Activated CD8-positive, alpha-beta memory T cell treated with anti-CD3 and anti-CD28 coated beads for 36 hours (primary cell): ENCODE measurements around the gene MRPL34. TPM values are rescaled to one million over a fixed set of nuclear protein-coding genes. Genes with fewer than 3 reads are reported as not detected.

ENCODE experiments used
- CTCF ChIA-PET: fragments of 350-600 bp; sonication (Branson Sonifier 250); formaldehyde crosslinking; loops from one replicate; lab custom pipeline; 2021; ENCODE audit warnings: antibody characterized with exemption; lab: Charles Lee
- POLR2A ChIA-PET: fragments of 350-600 bp; sonication (Branson Sonifier 250); formaldehyde crosslinking; loops from one replicate; lab custom pipeline; 2021; ENCODE audit warnings: antibody characterized with exemption; lab: Charles Lee
- total RNA-seq, 2 experiments: library from RNA; stranded (reverse); gene quantifications; one replicate each; pipeline ENCODE4 v1.2.3, GENCODE V29; 2021

The MRPL34 gene
- 100 to 1,000 TPM; 126 to 132 TPM for total RNA-seq

GRCh38 chr19:17305517-17306284 is at the start of gene MRPL34:
Gene MRPL34, plus strand, starts transcription at chr19:17305872. Its CDS starts 21 bp downstream, at chr19:17305893.
- ChIA-PET POLR2A (interaction anchor here (0.7 to 1.0 kb wide), 4 partner anchors 11 to 39 kb away, joined by 3 to 4 read pairs (median 4); partner anchors contain the start of gene BABAM1), CTCF (interaction anchor here (0.6 to 2.1 kb wide), 11 partner anchors 10 to 1463 kb away, joined by 3 to 16 read pairs (median 4); partner anchors contain the start of genes ANKLE1 and ANO8)

- ChIA-PET POLR2A (no interaction called here), CTCF (no interaction called here)
Measured at GRCh38 chr19:17256130-17256529, 49.5 kb upstream of the MRPL34 start.

GRCh38 chr19:17259118-17259780 is 46.4 kb upstream of the MRPL34 start:
- CTCF ChIA-PET, result interaction anchor here (0.6 to 2.1 kb wide), 8 partner anchors 10 to 807 kb away, joined by 3 to 10 read pairs (median 4); partner anchors contain the start of gene ANKLE1
- POLR2A ChIA-PET, result interaction anchor here (0.6 to 0.7 kb wide), 2 partner anchors 53 to 593 kb away, joined by 4 read pairs; no protein-coding TSS in a partner anchor

GRCh38 chr19:17259934-17260333 is 45.7 kb upstream of the MRPL34 start:
- ChIA-PET CTCF (interaction anchor here (0.6 to 4.6 kb wide), 14 partner anchors 11 to 808 kb away, joined by 3 to 31 read pairs (median 4); partner anchors contain the start of gene ANKLE1), POLR2A (no interaction called here)

DNA sequence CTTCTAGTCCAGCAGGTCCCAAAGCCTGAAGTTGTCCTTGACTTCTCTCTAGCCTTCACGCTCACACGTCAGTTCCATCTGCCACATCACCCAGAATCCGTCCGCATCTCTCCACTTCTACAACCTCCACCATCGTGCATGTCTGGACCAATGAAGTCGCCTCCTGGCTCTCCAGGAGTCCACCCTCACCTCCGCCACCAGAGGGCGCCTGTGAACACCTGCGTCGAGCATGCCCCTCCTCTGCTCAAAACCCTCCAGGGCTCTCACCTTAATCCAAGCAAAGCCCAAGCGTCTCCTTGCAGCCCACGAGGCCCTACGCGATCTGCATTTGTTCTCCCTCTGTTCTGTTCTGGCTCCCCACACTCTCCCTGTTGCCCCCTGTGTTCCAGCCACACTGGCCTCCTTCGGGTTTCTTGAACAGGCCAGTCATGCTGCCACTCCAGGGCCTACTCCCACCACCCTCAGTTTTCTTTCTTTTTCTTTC is 44.8 kb upstream of the MRPL34 start:
- ChIA-PET CTCF (interaction anchor here (0.6 to 4.6 kb wide), 14 partner anchors 12 to 481 kb away, joined by 3 to 31 read pairs (median 4); partner anchors contain the start of gene ANKLE1), POLR2A (interaction anchor here (0.7 kb wide), 1 partner anchor 75 kb away, joined by 5 read pairs; no protein-coding TSS in a partner anchor)

DNA sequence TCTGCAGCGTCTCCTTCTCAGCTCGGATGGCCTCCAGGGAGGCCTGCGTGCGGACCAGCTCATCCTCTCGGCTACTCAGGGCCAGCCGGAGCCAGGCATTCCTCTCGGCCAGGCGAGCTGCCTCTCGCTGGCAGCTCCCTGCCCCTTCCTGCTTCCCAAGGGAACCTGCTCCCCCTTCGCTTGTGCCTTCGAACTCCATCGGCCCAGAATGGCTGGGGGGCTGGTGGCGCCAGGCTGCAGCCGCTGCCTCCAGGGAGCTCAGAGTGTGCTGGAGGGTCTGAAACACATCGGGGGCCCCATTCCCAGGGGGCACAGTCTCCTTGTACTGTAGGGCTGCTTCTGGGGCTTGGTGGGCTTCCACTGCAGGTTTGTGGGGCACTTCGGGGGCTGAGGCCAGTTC is 43.1 kb upstream of the MRPL34 start:
- POLR2A ChIA-PET, result interaction anchor here (0.6 to 0.7 kb wide), 2 partner anchors 17 to 172 kb away, joined by 3 to 6 read pairs; no protein-coding TSS in a partner anchor
- CTCF ChIA-PET, result interaction anchor here (0.7 to 4.6 kb wide), 4 partner anchors 14 to 188 kb away, joined by 3 to 31 read pairs (median 4); partner anchors contain the start of gene ANKLE1

- POLR2A ChIA-PET, result no interaction called here
- CTCF ChIA-PET, result interaction anchor here (0.8 to 4.6 kb wide), 5 partner anchors 9 to 201 kb away, joined by 3 to 31 read pairs (median 4); partner anchors contain the start of gene ANKLE1
Measured at GRCh38 chr19:17263712-17264640, 41.7 kb upstream of the MRPL34 start.

GRCh38 chr19:17264641-17264979 is 41.1 kb upstream of the MRPL34 start, which contains the start of gene USHBP1:
Gene USHBP1, minus strand, starts transcription at chr19:17264745. Its CDS starts 446 bp downstream, at chr19:17264299.
- ChIA-PET POLR2A (no interaction called here), CTCF (interaction anchor here (0.8 to 5.3 kb wide), 4 partner anchors 9 to 59 kb away, joined by 3 to 35 read pairs (median 6); partner anchors contain the start of gene ANKLE1)

DNA sequence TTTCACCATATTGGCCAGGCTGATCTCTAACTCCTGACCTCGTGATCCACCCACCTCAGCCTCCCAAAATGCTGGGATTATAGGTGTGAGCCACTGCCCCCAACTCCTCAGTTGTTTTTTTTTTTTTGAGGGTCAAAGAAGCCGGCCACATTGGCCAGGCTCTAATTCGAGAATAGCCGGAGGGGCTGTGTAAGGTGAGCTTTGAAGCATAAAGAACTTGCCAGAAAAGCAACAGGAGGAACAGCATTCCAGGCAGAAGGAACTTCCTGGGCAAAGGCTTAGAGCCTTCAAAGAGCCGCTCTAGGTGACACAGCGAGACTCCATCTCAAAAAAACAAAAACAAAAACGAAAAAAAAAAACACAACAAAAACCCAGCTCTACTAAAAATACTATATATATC is 39.6 kb upstream of the MRPL34 start:
- ChIA-PET POLR2A (interaction anchor here (0.7 to 1.0 kb wide), 2 partner anchors 16 to 139 kb away, joined by 3 to 6 read pairs; partner anchors contain the start of genes ANKLE1 and BST2), CTCF (interaction anchor here (1.3 to 5.3 kb wide), 3 partner anchors 16 to 31 kb away, joined by 4 to 35 read pairs (median 4); partner anchors contain the start of gene ANKLE1)

- CTCF ChIA-PET, result interaction anchor here (0.6 to 5.3 kb wide), 3 partner anchors 15 to 650 kb away, joined by 3 to 35 read pairs (median 4); partner anchors contain the start of gene ANKLE1
- POLR2A ChIA-PET, result interaction anchor here (0.6 to 1.2 kb wide), 8 partner anchors 15 to 768 kb away, joined by 3 to 5 read pairs (median 3); partner anchors contain the start of genes ANKLE1 and BST2
Measured at GRCh38 chr19:17266589-17266974, 39.1 kb upstream of the MRPL34 start.

DNA sequence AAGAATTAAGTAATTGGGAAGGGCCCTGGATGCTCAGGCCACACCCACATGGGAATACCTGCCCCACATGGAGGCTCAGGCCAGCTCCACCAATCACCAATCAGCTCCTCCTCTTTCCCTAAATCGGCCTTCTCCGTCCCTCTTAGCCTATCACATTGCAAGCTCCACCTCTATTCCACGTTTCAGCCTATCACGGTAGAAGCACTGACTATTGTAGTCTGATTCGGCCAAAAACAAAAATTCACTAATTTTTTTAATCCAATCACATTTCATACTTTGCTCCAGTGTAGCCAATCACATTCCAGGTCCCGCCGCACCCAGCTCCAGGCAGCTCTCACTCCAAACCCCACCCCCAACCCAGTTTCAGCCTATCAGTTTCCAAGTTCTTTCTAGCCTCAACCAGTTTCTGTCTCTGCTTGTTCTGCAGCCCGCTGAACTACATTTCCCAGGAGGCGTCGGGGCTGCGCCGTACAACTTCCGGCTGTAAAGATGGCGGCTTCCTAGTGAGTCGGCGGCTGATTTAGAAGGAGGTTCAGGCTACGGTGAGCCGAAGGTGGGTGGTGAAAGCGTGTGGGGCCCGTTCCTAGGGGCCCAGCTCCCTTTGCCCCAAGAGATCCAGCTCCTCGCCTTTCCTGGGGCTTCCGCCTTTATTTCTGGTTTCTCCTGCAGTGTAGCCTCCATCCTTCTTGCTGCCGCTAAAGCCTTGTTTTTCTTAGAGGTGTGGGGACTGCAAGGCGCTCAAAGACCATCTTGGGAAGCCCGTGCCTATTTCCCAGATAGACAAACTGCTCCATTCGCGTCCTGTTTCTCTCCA is 38.5 kb upstream of the MRPL34 start, which contains the start of gene BABAM1:
BABAM1 (plus strand) TSS at position 469 of the 814 bp plus-strand sequence. CDS start 1,364 bp downstream, outside the sequence.
- ChIA-PET POLR2A (interaction anchor here (0.6 to 1.2 kb wide), 9 partner anchors 14 to 767 kb away, joined by 3 to 5 read pairs (median 3); partner anchors contain the start of genes ANKLE1 and BST2), CTCF (interaction anchor here (0.6 to 5.3 kb wide), 5 partner anchors 10 to 651 kb away, joined by 3 to 35 read pairs (median 3); partner anchors contain the start of genes ANKLE1 and MVB12A)

DNA sequence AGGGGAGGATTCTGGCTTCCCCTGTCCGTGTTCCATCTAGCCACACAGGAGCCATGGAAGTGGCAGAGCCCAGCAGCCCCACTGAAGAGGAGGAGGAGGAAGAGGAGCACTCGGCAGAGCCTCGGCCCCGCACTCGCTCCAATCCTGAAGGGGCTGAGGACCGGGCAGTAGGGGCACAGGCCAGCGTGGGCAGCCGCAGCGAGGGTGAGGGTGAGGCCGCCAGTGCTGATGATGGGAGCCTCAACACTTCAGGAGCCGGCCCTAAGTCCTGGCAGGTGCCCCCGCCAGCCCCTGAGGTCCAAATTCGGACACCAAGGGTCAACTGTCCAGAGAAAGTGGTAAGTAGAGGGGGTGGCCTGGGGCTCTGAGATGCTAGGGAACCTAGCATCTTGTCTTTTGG is 36.9 kb upstream of the MRPL34 start:
- ChIA-PET CTCF (interaction anchor here (5.3 kb wide), 1 partner anchor 13 kb away, joined by 35 read pairs; the partner anchor contains the start of gene ANKLE1), POLR2A (interaction anchor here (0.7 kb wide), 2 partner anchors 152 to 228 kb away, joined by 5 read pairs; no protein-coding TSS in a partner anchor)

- ChIA-PET CTCF (interaction anchor here (0.6 kb wide), 1 partner anchor 29 kb away, joined by 3 read pairs; no protein-coding TSS in a partner anchor), POLR2A (interaction anchor here (0.6 kb wide), 1 partner anchor 17 kb away, joined by 4 read pairs; no protein-coding TSS in a partner anchor)
Measured at GRCh38 chr19:17274892-17275291, 30.8 kb upstream of the MRPL34 start.

GRCh38 chr19:17275441-17276175 is 30.1 kb upstream of the MRPL34 start:
- CTCF ChIA-PET, result interaction anchor here (0.6 kb wide), 1 partner anchor 28 kb away, joined by 3 read pairs; no protein-coding TSS in a partner anchor
- POLR2A ChIA-PET, result no interaction called here

DNA sequence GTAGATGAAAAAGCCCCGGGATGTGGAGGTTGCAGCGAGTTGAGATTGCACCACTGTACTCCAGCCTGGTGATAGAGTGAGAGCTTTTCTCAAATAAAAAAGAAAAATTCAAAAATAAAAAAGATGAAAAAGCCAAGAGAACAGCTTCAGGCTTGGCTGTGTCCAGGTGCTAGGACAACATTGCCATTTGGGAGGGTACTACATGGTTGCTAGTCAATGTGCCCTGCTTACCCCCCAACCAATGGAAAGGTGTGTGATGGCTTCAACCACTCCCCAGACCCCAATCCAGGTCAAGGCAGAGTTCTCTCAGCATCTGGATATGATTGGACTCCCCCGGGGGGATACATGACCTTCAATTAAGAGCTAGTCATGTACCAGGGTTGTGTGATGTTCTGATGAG is 26.2 kb upstream of the MRPL34 start:
- CTCF ChIA-PET, result interaction anchor here (1.3 to 2.1 kb wide), 2 partner anchors 11 to 22 kb away, joined by 3 to 5 read pairs; no protein-coding TSS in a partner anchor
- POLR2A ChIA-PET, result interaction anchor here (0.9 kb wide), 2 partner anchors 17 to 204 kb away, joined by 3 to 8 read pairs; partner anchors contain the start of gene MYO9B
